ENCODE results near the gene RPL38.

The RPL38 gene

DNA sequence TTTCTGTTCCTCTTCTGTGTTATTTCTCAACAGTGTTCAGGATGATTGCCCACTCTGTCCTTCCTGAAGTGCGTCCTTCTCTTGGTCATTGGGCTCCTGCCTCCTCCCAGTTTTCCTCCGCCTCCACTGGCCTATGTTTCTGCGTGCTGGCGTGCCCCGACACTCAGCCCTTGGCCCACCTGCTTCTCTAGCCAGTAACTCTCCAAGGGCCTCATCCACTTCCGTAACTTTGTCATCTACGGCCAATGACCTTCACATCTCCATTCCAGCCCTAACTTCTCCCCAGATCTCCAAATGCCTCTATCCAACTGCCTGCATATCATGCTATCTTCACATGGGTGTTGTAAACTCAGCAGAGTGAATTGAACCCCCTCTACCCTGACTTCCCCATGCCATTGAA is 39.6 kb upstream of the RPL38 start:
- Histone ChIP-seq H3K9me3 (ENCODE audit: insufficient read depth, low read length) (no peaks in the 10 kb centered on the region), H3F3A (ENCODE audit: insufficient read depth) (no peaks in the 10 kb centered on the region), H3K27ac (ENCODE audit: low read depth, low read length) (no peak overlapping the region), H3K4me2 (ENCODE audit: low read depth, low read length, poor library complexity, severe bottlenecking) (no peak overlapping the region), H3K9me2 (replicated peaks; ENCODE audit: insufficient read depth, low read length) (no peaks in the 10 kb centered on the region), H4K20me1 (ENCODE audit: low read depth, low read length) (no peaks in the 10 kb centered on the region), H3K4me3 (ENCODE audit: insufficient read depth, low read length, poor library complexity, severe bottlenecking) (no peak overlapping the region), H2AFZ (ENCODE audit: low read depth, low read length, severe bottlenecking) (no peak overlapping the region), H3K27me3 (ENCODE audit: low read length) (no peaks in the 10 kb centered on the region), H3K9ac (ENCODE audit: low read length) (no peak overlapping the region), H3K79me2 (ENCODE audit: insufficient read depth, low read length) (no peaks in the 10 kb centered on the region), H3K36me3 (ENCODE audit: low read length) (no peaks in the 10 kb centered on the region)
- no peak for TF ChIP-seq EZH2phosphoT487 (conservative IDR thresholded peaks at IDR 0.05; ENCODE audit: low read length)
- TF ChIP-seq, protein P1, sequence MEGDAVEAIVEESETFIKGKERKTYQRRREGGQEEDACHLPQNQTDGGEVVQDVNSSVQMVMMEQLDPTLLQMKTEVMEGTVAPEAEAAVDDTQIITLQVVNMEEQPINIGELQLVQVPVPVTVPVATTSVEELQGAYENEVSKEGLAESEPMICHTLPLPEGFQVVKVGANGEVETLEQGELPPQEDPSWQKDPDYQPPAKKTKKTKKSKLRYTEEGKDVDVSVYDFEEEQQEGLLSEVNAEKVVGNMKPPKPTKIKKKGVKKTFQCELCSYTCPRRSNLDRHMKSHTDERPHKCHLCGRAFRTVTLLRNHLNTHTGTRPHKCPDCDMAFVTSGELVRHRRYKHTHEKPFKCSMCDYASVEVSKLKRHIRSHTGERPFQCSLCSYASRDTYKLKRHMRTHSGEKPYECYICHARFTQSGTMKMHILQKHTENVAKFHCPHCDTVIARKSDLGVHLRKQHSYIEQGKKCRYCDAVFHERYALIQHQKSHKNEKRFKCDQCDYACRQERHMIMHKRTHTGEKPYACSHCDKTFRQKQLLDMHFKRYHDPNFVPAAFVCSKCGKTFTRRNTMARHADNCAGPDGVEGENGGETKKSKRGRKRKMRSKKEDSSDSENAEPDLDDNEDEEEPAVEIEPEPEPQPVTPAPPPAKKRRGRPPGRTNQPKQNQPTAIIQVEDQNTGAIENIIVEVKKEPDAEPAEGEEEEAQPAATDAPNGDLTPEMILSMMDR (IDR thresholded peaks at IDR 0.05; ENCODE audit: insufficient read depth, low read length, poor library complexity, severe bottlenecking): no peak

DNA sequence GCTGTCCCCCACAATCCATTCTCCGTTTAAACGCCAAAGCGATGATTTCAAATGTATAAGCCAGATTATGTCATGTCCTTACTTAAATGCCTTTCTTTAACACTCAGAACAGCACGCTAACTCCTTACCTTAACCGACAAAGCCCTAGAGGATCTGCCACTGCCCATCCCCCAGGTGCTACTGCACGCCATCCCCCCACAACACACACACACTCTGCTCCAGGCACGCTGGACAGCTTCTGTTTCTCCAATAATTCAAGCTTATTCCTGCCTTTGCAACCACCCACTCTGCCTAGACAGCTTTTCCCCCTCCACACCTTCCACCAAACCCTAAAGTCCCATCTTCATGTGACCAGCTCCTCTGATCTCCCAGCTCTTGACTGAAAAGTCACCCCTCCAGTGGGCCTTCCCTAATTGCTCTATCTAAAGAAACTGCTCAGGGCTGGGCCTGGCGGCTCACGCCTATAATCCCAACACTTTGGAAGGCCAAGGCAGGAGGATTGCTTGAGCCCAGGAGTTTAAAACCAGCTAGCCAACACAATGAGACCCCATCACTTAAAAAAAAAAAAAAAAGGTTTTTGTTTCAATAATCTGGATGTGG is 38.9 kb upstream of the RPL38 start:
- no peaks in the 10 kb centered on the region for H4K20me1 ChIP-seq (ENCODE audit: low read depth, low read length)
- no peak overlapping the region for H3K4me3 ChIP-seq (ENCODE audit: insufficient read depth, low read length, poor library complexity, severe bottlenecking)
- H3K36me3 ChIP-seq (ENCODE audit: low read length): no peaks in the 10 kb centered on the region
- H3K79me2 ChIP-seq (ENCODE audit: insufficient read depth, low read length): no peaks in the 10 kb centered on the region
- H3F3A ChIP-seq (ENCODE audit: insufficient read depth): no peaks in the 10 kb centered on the region
- no peaks in the 10 kb centered on the region for H3K9me3 ChIP-seq (ENCODE audit: insufficient read depth, low read length)
- TF ChIP-seq, protein P1 (IDR thresholded peaks at IDR 0.05; ENCODE audit: insufficient read depth, low read length, poor library complexity, severe bottlenecking): no peak
- TF ChIP-seq EZH2phosphoT487 (conservative IDR thresholded peaks at IDR 0.05; ENCODE audit: low read length): no peak
- H3K27me3 ChIP-seq (ENCODE audit: low read length): no peaks in the 10 kb centered on the region
- H2AFZ ChIP-seq (ENCODE audit: low read depth, low read length, severe bottlenecking): no peak overlapping the region
- no peaks in the 10 kb centered on the region for H3K9me2 ChIP-seq (replicated peaks; ENCODE audit: insufficient read depth, low read length)
- no peak overlapping the region for H3K9ac ChIP-seq (ENCODE audit: low read length)
- H3K4me2 ChIP-seq (ENCODE audit: low read depth, low read length, poor library complexity, severe bottlenecking): no peak overlapping the region
- H3K27ac ChIP-seq (ENCODE audit: low read depth, low read length): no peak overlapping the region

DNA sequence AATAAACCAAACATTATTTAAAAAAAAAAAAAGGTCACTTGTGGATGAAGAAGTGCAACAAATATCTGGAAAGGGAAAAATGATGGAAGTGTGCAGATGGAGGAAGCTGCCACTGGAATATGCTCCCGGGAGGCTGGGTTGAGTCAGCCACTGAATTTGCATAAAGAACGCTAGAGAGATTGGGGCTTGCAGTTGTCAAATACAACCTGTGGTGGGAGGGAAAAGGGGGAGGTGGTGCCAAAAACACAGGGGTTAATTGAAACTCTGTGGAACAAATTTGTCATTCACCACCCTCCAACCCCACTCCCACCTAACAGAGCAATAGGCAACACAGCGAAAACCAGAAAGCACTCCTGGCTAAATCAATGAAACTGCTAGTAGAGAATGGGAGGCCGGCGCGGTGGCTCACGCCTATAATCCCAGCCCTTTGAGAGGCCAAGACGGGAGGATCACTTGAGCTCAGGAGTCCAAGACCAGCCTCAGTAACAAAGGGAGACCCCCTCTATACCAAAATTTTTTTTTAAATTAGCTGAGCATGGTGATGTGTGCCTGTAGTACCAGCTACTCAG is 37.6 kb upstream of the RPL38 start:
- Histone ChIP-seq H3K9ac (ENCODE audit: low read length) (no peak overlapping the region), H3K4me3 (ENCODE audit: insufficient read depth, low read length, poor library complexity, severe bottlenecking) (no peak overlapping the region), H3K36me3 (ENCODE audit: low read length) (no peaks in the 10 kb centered on the region), H3F3A (ENCODE audit: insufficient read depth) (no peaks in the 10 kb centered on the region), H4K20me1 (ENCODE audit: low read depth, low read length) (no peaks in the 10 kb centered on the region), H3K79me2 (ENCODE audit: insufficient read depth, low read length) (no peaks in the 10 kb centered on the region), H3K4me2 (ENCODE audit: low read depth, low read length, poor library complexity, severe bottlenecking) (no peak overlapping the region), H3K9me2 (replicated peaks; ENCODE audit: insufficient read depth, low read length) (no peaks in the 10 kb centered on the region), H2AFZ (ENCODE audit: low read depth, low read length, severe bottlenecking) (no peak overlapping the region), H3K27me3 (ENCODE audit: low read length) (no peaks in the 10 kb centered on the region), H3K9me3 (ENCODE audit: insufficient read depth, low read length) (no peaks in the 10 kb centered on the region), H3K27ac (ENCODE audit: low read depth, low read length) (no peak overlapping the region)
- TF ChIP-seq, protein P1 (IDR thresholded peaks at IDR 0.05; ENCODE audit: insufficient read depth, low read length, poor library complexity, severe bottlenecking): no peak
- no peak for TF ChIP-seq EZH2phosphoT487 (conservative IDR thresholded peaks at IDR 0.05; ENCODE audit: low read length)

Data from SU-DHL-6 (cell line).